Putamen (tissue), 1 donor: ENCODE data around the gene CYP8B1.

Experiments used
- DNase-seq: peaks from one replicate; pipeline ENCODE4 v3.0.0-alpha.2; 2016; ENCODE audit warnings: low spot score

CYP8B1 gene

DNA sequence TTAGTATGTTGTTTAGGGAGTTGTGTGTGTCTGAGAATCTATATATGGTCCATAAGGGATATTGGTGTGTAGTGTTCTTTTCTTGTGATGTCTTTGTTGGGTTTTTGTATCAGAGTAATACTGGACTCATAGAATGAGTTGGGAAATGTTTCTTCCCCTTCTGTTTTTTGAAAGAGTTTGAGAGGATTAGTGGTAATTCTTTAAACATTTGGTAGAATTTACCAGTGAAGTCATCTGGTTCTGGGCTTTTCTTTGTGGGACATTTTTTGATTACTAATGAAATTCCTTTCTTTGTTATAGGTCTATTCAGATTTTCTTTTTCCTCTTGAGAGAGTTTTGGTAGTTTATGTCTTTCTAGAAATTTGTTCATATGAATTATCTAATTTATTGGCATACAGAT, 49.5 kb downstream of the CYP8B1 start:
- DNase-seq = no peak

DNA sequence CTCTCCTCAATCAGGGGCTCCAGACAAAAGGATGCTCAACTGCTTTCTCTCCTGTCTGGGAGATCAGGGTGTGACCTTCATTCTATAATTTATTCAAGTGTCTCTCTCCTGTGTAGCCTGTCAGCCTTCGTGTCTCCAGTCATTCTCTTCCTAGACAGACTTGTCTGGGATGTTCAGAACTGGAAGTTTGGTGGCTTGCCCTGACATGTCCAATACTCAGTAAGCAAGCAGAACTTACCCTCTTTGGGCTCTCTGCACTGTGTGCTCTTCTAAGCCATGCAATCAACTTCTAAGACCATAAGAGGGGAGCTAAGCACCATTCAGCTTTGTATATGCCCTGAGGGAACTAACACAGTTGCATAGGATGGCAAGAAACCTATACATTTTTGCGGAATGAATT, 52.3 kb downstream of the CYP8B1 start:
- DNase-seq = no peak

DNA sequence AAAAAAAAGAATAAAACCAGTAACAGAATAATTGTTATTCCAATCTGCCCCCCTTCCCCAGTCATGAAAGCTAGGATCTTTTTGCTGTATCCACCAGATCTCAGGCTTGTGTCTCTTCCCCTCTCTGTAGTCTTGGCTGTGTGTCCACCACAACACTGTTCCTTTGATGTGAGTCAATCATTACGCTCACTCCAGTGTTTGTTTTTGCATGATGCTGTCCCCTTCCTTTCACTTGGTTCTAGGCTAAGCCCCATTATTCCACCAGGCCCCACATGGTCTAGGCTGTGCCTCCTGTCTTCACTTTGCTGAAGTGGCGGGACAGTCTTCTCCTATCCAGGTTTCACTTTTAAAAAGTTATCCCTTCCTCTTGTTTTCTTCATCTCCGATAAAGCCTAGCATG, 52.9 kb downstream of the CYP8B1 start:
- DNase-seq = no peak
